DOHH2 (cell line): Measurements from ENCODE around the gene SAMSN1.

Experiments used
- H3F3A ChIP-seq: fragments of 200-600 bp; sonication (generic), shearing (Covaris generic); 2 replicates; pipeline ENCODE4 v1.6.0; 2016; ENCODE audit warnings: antibody characterized with exemption, mild to moderate bottlenecking; ENCODE audit not compliant: control insufficient read depth, insufficient read depth
- H3K27ac ChIP-seq: fragments of 200-600 bp; sonication (generic); 2 replicates; pipeline ENCODE4 v1.5.1; 2014; ENCODE audit warnings: low read depth, mild to moderate bottlenecking, low read length, moderate library complexity
- H3K27me3 ChIP-seq: fragments of 200-600 bp; sonication (generic); 2 replicates; pipeline ENCODE4 v1.6.1; 2014; ENCODE audit warnings: mild to moderate bottlenecking, low read length, mixed read lengths; ENCODE audit not compliant: control insufficient read depth
- H3K36me3 ChIP-seq: fragments of 200-600 bp; sonication (generic); 2 replicates; pipeline ENCODE4 v1.6.1; 2014; ENCODE audit warnings: mild to moderate bottlenecking, low read length, moderate library complexity, mixed read lengths; ENCODE audit not compliant: control insufficient read depth
- H3K4me1 ChIP-seq: fragments of 200-600 bp; sonication (generic); 2 replicates; pipeline ENCODE4 v1.6.1; 2014; ENCODE audit warnings: mild to moderate bottlenecking, low read length, mixed read lengths; ENCODE audit not compliant: control insufficient read depth
- H3K4me2 ChIP-seq: fragments of 200-600 bp; sonication (generic); 2 replicates; pipeline ENCODE4 v1.6.0; 2014; ENCODE audit warnings: mild to moderate bottlenecking, low read length, moderate library complexity
- H3K4me3 ChIP-seq: fragments of 200-600 bp; sonication (generic); 2 replicates; pipeline ENCODE4 v1.5.1; 2014; ENCODE audit warnings: mild to moderate bottlenecking, low read length, mixed read lengths
- H3K79me2 ChIP-seq: fragments of 200-600 bp; sonication (generic); 2 replicates; pipeline ENCODE4 v1.6.1; 2014; ENCODE audit warnings: mild to moderate bottlenecking, low read length, mixed read lengths; ENCODE audit not compliant: control insufficient read depth
- H3K9me2 ChIP-seq: fragments of 200-600 bp; sonication (generic); replicated peaks from 2 replicates; pipeline ENCODE4 v1.6.1; 2014; ENCODE audit warnings: mild to moderate bottlenecking, low read length, mixed read lengths; ENCODE audit not compliant: control insufficient read depth
- H3K9me3 ChIP-seq: fragments of 200-600 bp; sonication (generic); 2 replicates; pipeline ENCODE4 v1.6.1; 2014; ENCODE audit warnings: antibody characterized with exemption, low read length, mixed read lengths; ENCODE audit not compliant: control insufficient read depth, insufficient read depth
- H4K20me1 ChIP-seq: fragments of 200-600 bp; sonication (generic); 2 replicates; pipeline ENCODE4 v1.6.0; 2014; ENCODE audit warnings: low read depth, mild to moderate bottlenecking, antibody characterized with exemption, low read length, moderate library complexity; ENCODE audit not compliant: control insufficient read depth, insufficient read depth
- EZH2phosphoT487 ChIP-seq: fragments of 200-600 bp; sonication (generic); IDR thresholded peaks from 2 replicates; pipeline ENCODE4 v1.6.1; 2017; ENCODE audit warnings: borderline replicate concordance, mild to moderate bottlenecking, antibody characterized with exemption, low read length, moderate library complexity, mixed read lengths
- TF ChIP-seq, protein P1 (sequence below): fragments of 200-600 bp; sonication (generic); IDR thresholded peaks from one replicate; pipeline ENCODE4 v1.5.1; 2014; ENCODE audit warnings: antibody characterized with exemption, mild to moderate bottlenecking, low read depth, low read length; ENCODE audit not compliant: poor library complexity, severe bottlenecking

SAMSN1 gene

DNA sequence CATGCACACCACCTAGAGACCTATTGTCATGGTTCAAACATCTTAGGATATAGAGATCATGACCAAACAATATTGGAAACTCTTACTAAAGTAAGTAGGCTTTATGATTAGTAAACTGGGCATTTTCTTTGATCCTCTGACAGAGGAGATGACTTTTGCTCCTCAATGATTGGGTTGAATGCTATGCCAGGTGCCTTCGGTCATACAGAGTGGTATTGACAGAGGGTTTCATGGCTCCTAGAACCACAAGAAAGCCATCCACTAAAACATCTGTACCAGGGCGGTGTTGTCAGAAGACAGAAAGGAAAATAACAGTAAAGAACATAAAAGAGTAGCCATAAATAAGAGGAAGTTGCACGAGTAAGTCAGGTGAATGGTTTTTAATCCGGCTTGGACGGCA, 20.8 kb upstream of the SAMSN1 start:
- Histone ChIP-seq H3K79me2 (no peaks in the 10 kb centered on the region), H3K4me3 (no peak overlapping the region), H3K9me3 (no peaks in the 10 kb centered on the region), H3K4me1 (peaks cover 2% of the 10 kb centered on the region; the same call in 1 of the 2 replicates), H3K27ac (no peak overlapping the region), H3K27me3 (no peaks in the 10 kb centered on the region), H3K9me2 (no peaks in the 10 kb centered on the region), H3K4me2 (no peak overlapping the region), H3K36me3 (no peaks in the 10 kb centered on the region), H3F3A (no peaks in the 10 kb centered on the region), H4K20me1 (no peaks in the 10 kb centered on the region)
- no peak for TF ChIP-seq EZH2phosphoT487
- TF ChIP-seq, protein P1, sequence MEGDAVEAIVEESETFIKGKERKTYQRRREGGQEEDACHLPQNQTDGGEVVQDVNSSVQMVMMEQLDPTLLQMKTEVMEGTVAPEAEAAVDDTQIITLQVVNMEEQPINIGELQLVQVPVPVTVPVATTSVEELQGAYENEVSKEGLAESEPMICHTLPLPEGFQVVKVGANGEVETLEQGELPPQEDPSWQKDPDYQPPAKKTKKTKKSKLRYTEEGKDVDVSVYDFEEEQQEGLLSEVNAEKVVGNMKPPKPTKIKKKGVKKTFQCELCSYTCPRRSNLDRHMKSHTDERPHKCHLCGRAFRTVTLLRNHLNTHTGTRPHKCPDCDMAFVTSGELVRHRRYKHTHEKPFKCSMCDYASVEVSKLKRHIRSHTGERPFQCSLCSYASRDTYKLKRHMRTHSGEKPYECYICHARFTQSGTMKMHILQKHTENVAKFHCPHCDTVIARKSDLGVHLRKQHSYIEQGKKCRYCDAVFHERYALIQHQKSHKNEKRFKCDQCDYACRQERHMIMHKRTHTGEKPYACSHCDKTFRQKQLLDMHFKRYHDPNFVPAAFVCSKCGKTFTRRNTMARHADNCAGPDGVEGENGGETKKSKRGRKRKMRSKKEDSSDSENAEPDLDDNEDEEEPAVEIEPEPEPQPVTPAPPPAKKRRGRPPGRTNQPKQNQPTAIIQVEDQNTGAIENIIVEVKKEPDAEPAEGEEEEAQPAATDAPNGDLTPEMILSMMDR = no peak

DNA sequence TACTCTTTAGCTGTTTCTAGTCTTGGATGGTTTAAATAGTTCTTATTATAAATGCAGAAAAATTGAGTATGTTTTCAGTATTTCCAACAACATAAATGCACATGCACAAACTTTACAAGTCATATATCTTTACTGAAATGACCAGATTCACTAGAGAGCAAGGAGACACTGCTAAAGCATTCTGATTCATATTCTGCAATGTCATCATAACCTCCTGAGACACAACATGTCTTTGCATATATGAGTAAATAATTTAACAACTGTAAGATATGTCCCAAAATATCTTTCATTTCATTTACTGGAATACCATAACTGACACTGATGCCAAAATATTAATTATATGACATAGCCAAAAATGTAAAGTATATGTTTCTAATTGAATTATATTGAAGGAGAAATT, 16.8 kb upstream of the SAMSN1 start:
- H3K4me2 ChIP-seq = no peak overlapping the region
- H3K79me2 ChIP-seq = no peaks in the 10 kb centered on the region
- no peak overlapping the region for H3K27ac ChIP-seq
- no peaks in the 10 kb centered on the region for H4K20me1 ChIP-seq
- H3K4me3 ChIP-seq = no peak overlapping the region
- TF ChIP-seq, protein P1 = no peak
- TF ChIP-seq EZH2phosphoT487 = no peak
- peaks cover 2% of the 10 kb centered on the region; the same call in 1 of the 2 replicates for H3K4me1 ChIP-seq
- H3K9me3 ChIP-seq = peaks cover 7% of the 10 kb centered on the region; the same call in 1 of the 2 replicates
- H3F3A ChIP-seq = no peaks in the 10 kb centered on the region
- H3K36me3 ChIP-seq = no peaks in the 10 kb centered on the region
- no peaks in the 10 kb centered on the region for H3K27me3 ChIP-seq
- H3K9me2 ChIP-seq = no peaks in the 10 kb centered on the region

DNA sequence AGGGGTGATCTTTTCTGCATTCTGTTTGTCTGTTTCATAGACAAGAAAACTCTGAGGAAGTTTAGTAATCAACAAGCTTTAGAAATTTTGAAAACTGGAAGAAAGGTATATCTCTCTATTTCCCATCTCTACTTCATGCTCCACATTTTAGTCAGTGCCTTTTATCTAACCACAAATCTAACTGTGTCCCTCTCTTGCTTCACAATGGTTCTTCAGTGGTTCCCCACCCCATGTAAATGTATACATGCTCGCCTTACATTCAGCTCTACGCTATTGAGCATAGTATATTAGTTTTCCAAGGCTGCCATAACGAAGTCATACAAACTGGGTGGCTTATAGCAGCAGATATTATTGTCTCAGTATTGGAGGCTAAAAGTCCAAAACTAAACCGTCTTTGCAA, 14.4 kb upstream of the SAMSN1 start:
- no peaks in the 10 kb centered on the region for H3K79me2 ChIP-seq
- H3K9me3 ChIP-seq = peaks cover 7% of the 10 kb centered on the region; the same call in 1 of the 2 replicates
- H3K27me3 ChIP-seq = no peaks in the 10 kb centered on the region
- no peak for TF ChIP-seq EZH2phosphoT487
- TF ChIP-seq, protein P1 = no peak
- H3K9me2 ChIP-seq = no peaks in the 10 kb centered on the region
- no peaks in the 10 kb centered on the region for H4K20me1 ChIP-seq
- no peak overlapping the region for H3K4me3 ChIP-seq
- no peak overlapping the region for H3K27ac ChIP-seq
- no peaks in the 10 kb centered on the region for H3K36me3 ChIP-seq
- H3K4me2 ChIP-seq = no peak overlapping the region
- H3F3A ChIP-seq = no peaks in the 10 kb centered on the region
- H3K4me1 ChIP-seq = peaks cover 23% of the 10 kb centered on the region

DNA sequence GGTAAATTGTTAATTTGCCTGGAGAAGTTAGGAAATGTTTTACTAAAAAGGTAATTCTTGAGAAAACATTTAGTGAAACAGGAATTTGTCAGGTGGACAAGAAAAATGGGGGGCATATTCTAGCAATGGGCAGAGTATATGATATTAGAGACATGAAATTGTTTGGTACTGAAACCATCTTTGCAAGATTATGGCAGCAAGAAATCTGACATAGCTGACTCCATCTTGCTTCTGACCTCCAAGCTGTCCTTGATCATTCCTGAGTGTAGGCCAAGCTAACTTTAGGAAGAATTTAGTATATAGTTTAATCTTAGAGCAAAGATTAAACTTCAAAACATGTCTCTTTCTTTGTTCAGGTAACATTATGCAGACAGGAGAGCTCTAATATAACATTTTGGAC, 14.0 kb upstream of the SAMSN1 start:
- H3K9me2 ChIP-seq = no peaks in the 10 kb centered on the region
- H3K36me3 ChIP-seq = no peaks in the 10 kb centered on the region
- H3K79me2 ChIP-seq = no peaks in the 10 kb centered on the region
- peaks cover 26% of the 10 kb centered on the region for H3K4me1 ChIP-seq
- peaks cover 7% of the 10 kb centered on the region; the same call in 1 of the 2 replicates for H3K9me3 ChIP-seq
- H3F3A ChIP-seq = no peaks in the 10 kb centered on the region
- H3K27ac ChIP-seq = no peak overlapping the region
- TF ChIP-seq, protein P1 = no peak
- no peak for TF ChIP-seq EZH2phosphoT487
- H4K20me1 ChIP-seq = no peaks in the 10 kb centered on the region
- H3K4me3 ChIP-seq = no peak overlapping the region
- no peaks in the 10 kb centered on the region for H3K27me3 ChIP-seq
- H3K4me2 ChIP-seq = no peak overlapping the region
